T-cell (primary cell): Measurements from ENCODE around the gene TMC3. TPM values are rescaled to one million over a fixed set of nuclear protein-coding genes. Genes with fewer than 3 reads are reported as not detected.

Source experiments
- ATAC-seq, 4 experiments: fragments of 200-7000 bp in 3 of 4; fragments of 150-1000 bp in 1 of 4; cut with Tn5 transposase; replicated peaks in 1 of 4; 1 replicate in 3 of 4; 2 replicates in 1 of 4; pipeline ENCODE4 v1.10.0; 2021; ENCODE audit warnings: moderate library complexity in 3 of 4, mild to moderate bottlenecking in 2 of 4, moderate number of reproducible peaks in 1 of 4
- CTCF ChIA-PET, 2 donors: fragments of 300-600 bp; sonication (Branson Sonifier 250); formaldehyde crosslinking; loops; one replicate each; lab custom pipeline; 2022; ENCODE audit warnings: antibody characterized with exemption in 2 of 2; lab: Charles Lee
- POLR2A ChIA-PET, 2 donors: fragments of 300-600 bp; sonication (Branson Sonifier 250); formaldehyde crosslinking; loops; one replicate each; lab custom pipeline; 2022; ENCODE audit warnings: antibody characterized with exemption in 2 of 2; lab: Charles Lee
- DNase-seq, 35 experiments: peaks; one replicate each; pipeline versions ENCODE4 v3.0.0 to v3.0.0-alpha.2; 2013 to 2023
- H3K27ac ChIP-seq: one replicate; pipeline ENCODE4 v1.5.1; 2013; ENCODE audit warnings: low read length
- H3K27me3 ChIP-seq, 2 experiments: replicated peaks in 1 of 2; 1 replicate in 1 of 2; 2 replicates in 1 of 2; pipeline versions ENCODE4 v1.6.1 to v1.7.0; 2013; ENCODE audit warnings: low read length in 1 of 2, mixed read lengths in 1 of 2; ENCODE audit not compliant: control insufficient read depth in 2 of 2, insufficient read depth in 2 of 2; ENCODE audit errors: extremely low read depth in 1 of 2
- H3K36me3 ChIP-seq, 2 donors: 1 replicate in 1 of 2; 2 replicates in 1 of 2; pipeline versions ENCODE4 v1.6.1 to v1.7.0; 2013; ENCODE audit warnings: low read length in 1 of 2; ENCODE audit not compliant: control insufficient read depth in 2 of 2, insufficient read depth in 1 of 2; ENCODE audit errors: extremely low read depth in 1 of 2
- H3K4me1 ChIP-seq, 2 experiments: 1 replicate in 1 of 2; 2 replicates in 1 of 2; pipeline versions ENCODE4 v1.6.1 to v1.7.0; 2013; ENCODE audit warnings: low read length in 2 of 2, mixed read lengths in 1 of 2; ENCODE audit not compliant: insufficient read depth in 2 of 2, control insufficient read depth in 1 of 2; ENCODE audit errors: extremely low read depth in 1 of 2
- H3K4me3 ChIP-seq, 2 donors: 1 replicate in 1 of 2; 2 replicates in 1 of 2; pipeline versions ENCODE4 v1.5.1 to v1.7.0; 2013; ENCODE audit warnings: mild to moderate bottlenecking in 2 of 2, low read length in 1 of 2, moderate library complexity in 1 of 2; ENCODE audit not compliant: control insufficient read depth in 1 of 2; ENCODE audit errors: extremely low read depth in 1 of 2
- H3K9me3 ChIP-seq: 2 replicates; pipeline ENCODE4 v1.7.0; 2013
- H3K27ac Mint-ChIP-seq, 2 donors: one replicate each; pipeline ENCODE4 v1.8.0; 2020 to 2021; ENCODE audit warnings: mild to moderate bottlenecking in 2 of 2, mixed read lengths in 2 of 2
- H3K27me3 Mint-ChIP-seq, 2 donors: one replicate each; pipeline ENCODE4 v1.8.0; 2021 to 2022; ENCODE audit warnings: mixed read lengths in 2 of 2
- H3K36me3 Mint-ChIP-seq: one replicate; pipeline ENCODE4 v1.8.0; 2021; ENCODE audit warnings: mixed read lengths
- H3K4me1 Mint-ChIP-seq, 3 donors: one replicate each; pipeline ENCODE4 v1.8.0; 2020 to 2022; ENCODE audit warnings: mixed read lengths in 3 of 3, mild to moderate bottlenecking in 1 of 3
- H3K4me3 Mint-ChIP-seq, 3 donors: one replicate each; pipeline ENCODE4 v1.8.0; 2020 to 2022; ENCODE audit warnings: mild to moderate bottlenecking in 3 of 3, mixed read lengths in 3 of 3, moderate library complexity in 3 of 3
- H3K9me3 Mint-ChIP-seq, 3 donors: one replicate each; pipeline ENCODE4 v1.8.0; 2020 to 2022; ENCODE audit warnings: mixed read lengths in 3 of 3
- WGBS: methylation state at CpG from one replicate; pipeline ENCODE4 v1.1.5; 2013; ENCODE audit warnings: missing lambda C conversion rate; ENCODE audit not compliant: insufficient coverage; 5-methylcytosine and 5-hydroxymethylcytosine counted together
- total RNA-seq, 35 experiments: library from RNA in 6 of 35; stranded (reverse) in 6 of 35; fragments of 120-200 nt in 1 of 35; gene quantifications; one replicate each; pipeline versions ENCODE4 v1.2.1 to v1.2.4 and lab custom pipeline; 2013 to 2026

TMC3 gene
- total RNA-seq, 5 donors from 2014 or later (not counting 1 experiment from before 2014, with no cell fraction given), result not detected

GRCh38 chr15:81301385-81301784, 72.6 kb downstream of the TMC3 start:
- peaks cover 92% of the 10 kb centered on the region for H3K36me3 Mint-ChIP-seq
- peak overlapping the region; percentile 100 for H3K27ac Mint-ChIP-seq
- Histone ChIP-seq H3K4me1 (peaks cover 49 to 75% of the 10 kb centered on the region in 2 experiments), H3K4me3 (peak overlapping the region; percentile 68 to 98), H3K36me3 (peaks cover 27 to 77% of the 10 kb centered on the region in 2 donors), H3K9me3 (no peaks in the 10 kb centered on the region), H3K27me3 (no peaks in the 10 kb centered on the region), H3K27ac (peak overlapping the region; percentile 67)
- no peak for DNase-seq
- 4% methylated on average over 3 of the region's 4 CpGs for WGBS
- no peaks in the 10 kb centered on the region for H3K9me3 Mint-ChIP-seq
- H3K4me1 Mint-ChIP-seq, result peaks cover 56 to 86% (median 63%) of the 10 kb centered on the region in 3 donors
- ChIA-PET CTCF (interaction anchor here (1.2 to 1.7 kb wide), 2 partner anchors 35 to 36 kb away, joined by 3 to 10 read pairs; no protein-coding TSS in a partner anchor), POLR2A (interaction anchor here (0.5 to 1.3 kb wide), 5 partner anchors 10 to 15 kb away, joined by 3 to 5 read pairs (median 3); no protein-coding TSS in a partner anchor)
- H3K27me3 Mint-ChIP-seq, result no peaks in the 10 kb centered on the region
- no peak for ATAC-seq
- H3K4me3 Mint-ChIP-seq, result peak overlapping the region; percentile 95 to 100 (median 100)

- H3K4me1 ChIP-seq, result peaks cover 50 to 75% of the 10 kb centered on the region in 2 experiments
- WGBS, result 6% methylated on average over 12 of the region's 14 CpGs
- H3K4me3 Mint-ChIP-seq, result peak overlapping the region; percentile 95 to 100 (median 100)
These were observed 74.3 kb downstream of the TMC3 start for GRCh38 chr15:81299630-81300273.

DNA sequence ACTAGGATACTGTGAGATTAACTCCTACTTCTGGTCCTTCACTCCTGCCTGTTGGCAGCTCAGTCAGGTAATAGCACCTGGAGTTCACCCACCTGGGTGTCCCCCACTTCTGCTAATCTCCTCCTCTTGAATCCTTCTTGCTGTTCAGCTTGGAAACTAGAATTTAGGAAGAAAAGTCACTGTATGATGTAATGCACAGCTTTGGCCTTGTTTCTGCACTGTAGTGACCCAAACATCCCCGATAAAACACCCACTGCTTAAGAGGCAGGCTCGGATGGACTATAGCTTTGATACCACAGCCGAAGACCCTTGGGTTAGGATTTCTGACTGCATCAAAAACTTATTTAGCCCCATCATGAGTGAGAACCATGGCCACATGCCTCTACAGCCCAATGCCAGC, 74.9 kb downstream of the TMC3 start:
- no CpG with 5 or more reads among the region's 3 CpGs for WGBS
- no peaks in the 10 kb centered on the region for H3K27me3 Mint-ChIP-seq
- DNase-seq, result no peak
- H3K27ac ChIP-seq, result peak overlapping the region; percentile 94
- no peak for ATAC-seq
- H3K4me3 ChIP-seq, result peak overlapping the region; percentile 68 to 98
- H3K9me3 ChIP-seq, result no peaks in the 10 kb centered on the region
- H3K9me3 Mint-ChIP-seq, result no peaks in the 10 kb centered on the region
- H3K36me3 ChIP-seq, result peaks cover 15 to 54% of the 10 kb centered on the region in 2 donors
- peak overlapping the region; percentile 95 to 100 (median 100) for H3K4me3 Mint-ChIP-seq
- peaks cover 72% of the 10 kb centered on the region for H3K36me3 Mint-ChIP-seq
- ChIA-PET POLR2A (interaction anchor here in 1 of 2 donors (1.6 kb wide), 1 partner anchor 9 kb away, joined by 4 read pairs; no protein-coding TSS in a partner anchor), CTCF (interaction anchor here (0.8 to 1.2 kb wide), 4 partner anchors 13 to 38 kb away, joined by 3 to 4 read pairs (median 3); no protein-coding TSS in a partner anchor)
- H3K27me3 ChIP-seq, result no peaks in the 10 kb centered on the region
- peaks cover 58 to 92% (median 64%) of the 10 kb centered on the region in 3 donors for H3K4me1 Mint-ChIP-seq
- H3K27ac Mint-ChIP-seq, result peak overlapping the region; percentile 100
- H3K4me1 ChIP-seq, result peaks cover 50 to 75% of the 10 kb centered on the region in 2 experiments

More at GRCh38 chr15:81299630-81300273, 74.3 kb downstream of the TMC3 start:
- Mint-ChIP-seq H3K27me3 (no peaks in the 10 kb centered on the region), H3K36me3 (peaks cover 78% of the 10 kb centered on the region), H3K27ac (peak overlapping the region; percentile 100), H3K4me1 (peaks cover 58 to 92% (median 64%) of the 10 kb centered on the region in 3 donors), H3K9me3 (no peaks in the 10 kb centered on the region)
- peak overlapping the region; percentile 94 for H3K27ac ChIP-seq
- no peak for ATAC-seq
- DNase-seq, result no peak
- H3K9me3 ChIP-seq, result no peaks in the 10 kb centered on the region
- peak overlapping the region; percentile 68 to 98 for H3K4me3 ChIP-seq
- H3K36me3 ChIP-seq, result peaks cover 19 to 60% of the 10 kb centered on the region in 2 donors
- CTCF ChIA-PET, result interaction anchor here (0.6 to 1.2 kb wide), 5 partner anchors 24 to 37 kb away, joined by 3 to 4 read pairs (median 3); no protein-coding TSS in a partner anchor
- POLR2A ChIA-PET, result interaction anchor here in 1 of 2 donors (1.6 kb wide), 1 partner anchor 9 kb away, joined by 4 read pairs; no protein-coding TSS in a partner anchor
- no peaks in the 10 kb centered on the region for H3K27me3 ChIP-seq

GRCh38 chr15:81298611-81299010, 75.4 kb downstream of the TMC3 start:
- no peaks in the 10 kb centered on the region for H3K9me3 ChIP-seq

GRCh38 chr15:81297603-81298575, 76.1 kb downstream of the TMC3 start:
- Mint-ChIP-seq H3K27ac (peak overlapping the region; percentile 100), H3K36me3 (peaks cover 60% of the 10 kb centered on the region), H3K27me3 (no peaks in the 10 kb centered on the region), H3K4me1 (peaks cover 58 to 92% (median 64%) of the 10 kb centered on the region in 3 donors), H3K4me3 (peak overlapping the region; percentile 95 to 100 (median 100)), H3K9me3 (no peaks in the 10 kb centered on the region)
- Histone ChIP-seq H3K4me3 (peak overlapping the region; percentile 68 to 98), H3K36me3 (peaks cover 15 to 42% of the 10 kb centered on the region in 2 donors), H3K27ac (peak overlapping the region; percentile 94), H3K9me3 (no peaks in the 10 kb centered on the region), H3K4me1 (peaks cover 45 to 75% of the 10 kb centered on the region in 2 experiments), H3K27me3 (no peaks in the 10 kb centered on the region)
- CTCF ChIA-PET, result interaction anchor here (0.7 to 1.5 kb wide), 3 partner anchors 10 to 32 kb away, joined by 3 to 8 read pairs (median 3); no protein-coding TSS in a partner anchor
- POLR2A ChIA-PET, result interaction anchor here in 1 of 2 donors (0.6 kb wide), 1 partner anchor 29 kb away, joined by 4 read pairs; no protein-coding TSS in a partner anchor
- ATAC-seq, result peak in 1 of 4 experiments; percentile 7
- WGBS, result 0% methylated on average over 2 of the region's 4 CpGs
- DNase-seq, result no peak

More at GRCh38 chr15:81298611-81299010, 75.4 kb downstream of the TMC3 start:
- ATAC-seq (no peak), DNase-seq (no peak)
- peaks cover 15 to 49% of the 10 kb centered on the region in 2 donors for H3K36me3 ChIP-seq
- H3K27ac ChIP-seq, result peak overlapping the region; percentile 94
- CTCF ChIA-PET, result interaction anchor here in 1 of 2 donors (0.8 to 1.2 kb wide), 2 partner anchors 12 to 38 kb away, joined by 3 to 4 read pairs; no protein-coding TSS in a partner anchor
- Mint-ChIP-seq H3K27ac (peak overlapping the region; percentile 100), H3K9me3 (no peaks in the 10 kb centered on the region), H3K27me3 (no peaks in the 10 kb centered on the region), H3K36me3 (peaks cover 67% of the 10 kb centered on the region), H3K4me1 (peaks cover 58 to 92% (median 64%) of the 10 kb centered on the region in 3 donors), H3K4me3 (peak overlapping the region; percentile 95 to 100 (median 100))
- no peaks in the 10 kb centered on the region for H3K27me3 ChIP-seq
- 0% methylated on average over 5 of the region's 6 CpGs for WGBS
- peaks cover 46 to 75% of the 10 kb centered on the region in 2 experiments for H3K4me1 ChIP-seq
- peak overlapping the region; percentile 68 to 98 for H3K4me3 ChIP-seq
- POLR2A ChIA-PET, result interaction anchor here in 1 of 2 donors (0.6 to 1.6 kb wide), 2 partner anchors 8 to 28 kb away, joined by 4 read pairs; no protein-coding TSS in a partner anchor
